CD1c-positive myeloid dendritic cell (primary cell): ENCODE measurements around the gene PGAM5.
A peak's percentile ranks its signal among the peaks of the same experiment; 100 is the strongest.
"Not testable (repeated sequence)": the region's sequence is repeated elsewhere in the genome, so short reads cannot be mapped to it uniquely, and the experiment has no call there.

Experiments
- DNase-seq: peaks from one replicate; pipeline ENCODE4 v3.0.0-alpha.2; 2016; ENCODE audit errors: extremely low spot score

The PGAM5 gene

GRCh38 chr12:132747896-132748295 lies 37.3 kb downstream of the PGAM5 start:
- no peak for DNase-seq

DNA sequence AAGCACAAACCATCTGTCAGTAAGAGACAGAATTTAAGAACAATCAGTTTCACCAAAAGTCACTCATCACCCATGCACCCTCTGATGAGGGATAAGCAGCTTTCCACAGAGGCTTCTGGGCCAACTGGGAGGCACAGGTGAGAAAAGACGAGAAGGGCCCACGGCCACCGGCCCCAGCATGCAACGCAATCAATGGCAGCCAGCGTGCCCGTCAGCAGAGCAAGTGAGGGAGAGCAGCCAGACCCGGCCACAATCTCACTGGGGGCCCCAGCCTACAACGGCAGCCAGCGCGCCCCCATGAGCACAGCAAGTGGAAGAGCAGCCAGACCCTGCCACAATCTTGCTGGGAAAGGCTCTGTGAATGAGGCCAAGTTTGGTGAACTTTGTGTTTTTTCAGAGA lies 37.7 kb downstream of the PGAM5 start:
- DNase-seq = no peak

DNA sequence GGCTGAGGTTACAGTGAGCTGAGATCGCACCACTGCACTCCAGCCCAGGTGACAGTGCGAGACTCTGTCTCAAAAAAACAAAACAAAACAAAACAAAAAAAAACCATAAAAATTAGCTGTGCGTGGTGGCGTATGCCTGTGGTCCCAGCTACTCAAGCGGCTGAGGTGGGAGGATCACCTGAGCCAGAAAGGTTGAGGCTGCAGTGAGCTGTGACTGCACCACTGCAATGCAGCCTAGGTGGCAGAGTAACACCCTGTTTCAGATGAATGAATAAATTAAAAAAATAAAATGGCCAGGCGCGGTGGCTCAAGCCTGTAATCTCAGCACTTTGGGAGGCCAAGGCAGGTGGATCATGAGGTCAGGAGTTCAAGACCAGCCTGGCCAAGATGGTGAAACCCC lies 43.0 kb downstream of the PGAM5 start:
- not testable (repeated sequence) for DNase-seq

DNA sequence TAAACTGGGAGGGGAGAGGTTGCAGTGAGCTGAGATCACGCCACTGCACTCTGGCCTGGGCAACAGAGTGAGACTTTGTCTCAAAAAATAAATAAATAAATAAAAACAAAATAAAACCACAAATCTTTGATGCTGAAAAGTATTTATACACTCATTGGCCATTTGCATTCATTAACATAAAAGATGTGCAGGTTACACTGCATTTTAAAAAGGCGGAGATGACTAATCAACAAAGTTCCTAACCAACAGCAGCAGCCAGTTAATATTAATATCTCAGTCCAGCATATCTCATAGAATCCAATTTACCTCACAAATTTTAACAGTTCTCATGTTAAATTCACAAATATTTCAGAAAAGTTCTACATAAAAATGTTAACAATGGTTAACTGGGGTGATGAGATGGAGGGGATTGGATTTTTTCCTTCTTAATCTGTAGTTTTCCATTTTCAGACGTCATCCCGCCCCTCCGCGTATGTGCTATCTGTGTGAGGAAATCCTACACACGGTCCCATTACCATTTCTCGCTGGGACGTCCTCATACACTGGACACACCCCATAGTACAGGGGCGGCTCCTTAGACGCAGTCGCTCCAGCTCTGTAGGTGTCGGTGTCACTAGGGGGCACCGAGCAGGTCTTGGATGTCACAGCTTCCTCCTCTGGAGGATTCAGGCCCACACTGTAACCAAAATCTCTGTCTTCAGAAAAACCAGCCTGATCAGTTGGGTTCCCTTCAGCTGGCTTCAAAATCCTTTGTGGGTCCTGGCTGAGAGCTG lies 43.7 kb downstream of the PGAM5 start:
- no peak for DNase-seq

- DNase-seq = not testable (repeated sequence)
These were observed 48.2 kb downstream of the PGAM5 start for GRCh38 chr12:132758825-132759224.

DNA sequence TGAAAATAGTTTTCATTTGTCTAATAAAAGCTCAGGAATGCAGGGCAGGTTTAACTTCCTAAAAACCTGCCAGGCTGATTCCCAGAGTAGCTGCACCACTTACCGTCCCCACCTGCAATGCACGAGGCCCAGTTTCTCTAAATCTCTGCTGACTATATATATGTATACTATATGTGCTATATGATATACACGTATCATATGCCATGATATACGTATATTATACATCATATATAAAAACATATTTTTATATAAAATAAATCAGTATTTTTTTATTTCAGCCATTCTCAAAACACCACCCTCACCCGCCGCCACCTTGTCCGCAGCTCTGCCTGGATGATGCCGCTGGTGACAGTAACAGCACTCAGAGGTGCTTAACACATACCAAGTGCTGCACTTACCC lies 48.7 kb downstream of the PGAM5 start:
- no peak for DNase-seq

- DNase-seq = peak; percentile 68
These were observed 50.6 kb downstream of the PGAM5 start, which contains the start of gene ANKLE2 for GRCh38 chr12:132761032-132761920. TSS of gene ANKLE2 (minus strand) at chr12:132761832. CDS start at chr12:132761798, 34 bp downstream.

DNA sequence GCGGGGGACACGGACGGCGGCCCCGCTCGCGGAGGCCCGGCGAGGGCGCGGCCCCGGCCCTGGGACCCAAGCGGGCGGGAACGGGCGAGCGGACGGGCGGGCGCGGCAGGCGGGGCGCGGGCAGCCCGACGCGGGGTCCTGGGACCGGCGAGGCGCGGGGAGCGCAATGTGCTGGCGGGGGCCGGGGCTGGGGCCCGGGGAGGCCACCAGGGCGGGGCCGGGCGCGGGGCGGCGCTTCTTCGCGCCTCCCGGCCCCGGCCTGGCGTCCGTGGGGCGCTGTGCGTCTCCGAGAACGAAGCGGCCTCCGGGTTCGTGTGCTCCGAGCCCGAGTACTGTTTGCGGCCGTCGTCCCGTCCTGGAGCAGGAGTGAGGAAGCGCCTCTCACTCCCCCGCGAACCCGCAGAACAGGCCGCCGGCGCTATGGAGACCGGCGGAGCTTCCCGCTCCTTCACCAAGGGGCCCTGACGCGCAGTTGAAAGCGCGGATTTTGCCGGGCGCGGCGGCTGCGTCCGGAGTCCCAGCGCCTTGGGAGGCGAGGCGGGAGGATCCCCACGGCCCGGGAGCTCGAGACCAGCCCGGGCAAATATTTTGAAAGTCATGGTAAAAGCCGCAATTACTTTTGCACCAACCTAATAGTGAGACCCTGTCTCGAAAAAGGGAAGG lies 51.4 kb downstream of the PGAM5 start:
- DNase-seq = peak; percentile 96

GRCh38 chr12:132764231-132764630 lies 53.6 kb downstream of the PGAM5 start:
- no peak for DNase-seq

GRCh38 chr12:132765361-132765760 lies 54.7 kb downstream of the PGAM5 start:
- DNase-seq = no peak

- peak; percentile 67 for DNase-seq
These were observed 55.9 kb downstream of the PGAM5 start for GRCh38 chr12:132766380-132767085.

- DNase-seq = no peak
These were observed 60.6 kb downstream of the PGAM5 start for GRCh38 chr12:132771126-132771838.
